ENCODE data around the gene YWHAG.

The YWHAG gene

GRCh38 chr7:76343931-76344321 lies 14.9 kb downstream of the YWHAG start:
- TF ChIP-seq NFIC (IDR thresholded peaks at IDR 0.05) = no peak

- TF ChIP-seq RAD21 (IDR thresholded peaks at IDR 0.05; ENCODE audit: low read depth) (no peak), TCF12 (IDR thresholded peaks at IDR 0.05; ENCODE audit: low read depth) (no peak), EP300 (IDR thresholded peaks at IDR 0.05; ENCODE audit: borderline replicate concordance) (no peak), NFIC (IDR thresholded peaks at IDR 0.05) (no peak), CREB1 (IDR thresholded peaks at IDR 0.05; ENCODE audit: low read depth) (no peak), FOXM1 (IDR thresholded peaks at IDR 0.05; ENCODE audit: borderline replicate concordance, low read depth) (no peak), ZBTB7A (IDR thresholded peaks at IDR 0.05; ENCODE audit: low read depth) (no peak), MAX (IDR thresholded peaks at IDR 0.05) (no peak), REST (IDR thresholded peaks at IDR 0.05; ENCODE audit: low read depth) (no peak), EGR1 (IDR thresholded peaks at IDR 0.05) (no peak)
These were observed 15.4 kb downstream of the YWHAG start for GRCh38 chr7:76343294-76343930.

- TF ChIP-seq EGR1 (IDR thresholded peaks at IDR 0.05) = no peak
- TF ChIP-seq YY1 (IDR thresholded peaks at IDR 0.05; ENCODE audit: low read depth) = no peak
- no peak for TF ChIP-seq EP300 (IDR thresholded peaks at IDR 0.05; ENCODE audit: borderline replicate concordance)
- TF ChIP-seq MAX (IDR thresholded peaks at IDR 0.05) = no peak
- TF ChIP-seq CREB1 (IDR thresholded peaks at IDR 0.05; ENCODE audit: low read depth) = no peak
- no peak for TF ChIP-seq TEAD4 (IDR thresholded peaks at IDR 0.05)
- no peak for TF ChIP-seq FOXM1 (IDR thresholded peaks at IDR 0.05; ENCODE audit: borderline replicate concordance, low read depth)
- TF ChIP-seq TAF1 (IDR thresholded peaks at IDR 0.05; ENCODE audit: low read depth) = no peak
- TF ChIP-seq REST (IDR thresholded peaks at IDR 0.05; ENCODE audit: low read depth) = no peak
- TF ChIP-seq NFIC (IDR thresholded peaks at IDR 0.05) = no peak
- no peak for TF ChIP-seq ZBTB7A (IDR thresholded peaks at IDR 0.05; ENCODE audit: low read depth)
- no peak for TF ChIP-seq CEBPB (IDR thresholded peaks at IDR 0.05)
- TF ChIP-seq RAD21 (IDR thresholded peaks at IDR 0.05; ENCODE audit: low read depth) = no peak
- no peak for TF ChIP-seq TCF12 (IDR thresholded peaks at IDR 0.05; ENCODE audit: low read depth)
- no peak for TF ChIP-seq USF1 (IDR thresholded peaks at IDR 0.05)
These were observed 16.6 kb downstream of the YWHAG start for GRCh38 chr7:76342222-76342621.

GRCh38 chr7:76340617-76341131 lies 18.1 kb downstream of the YWHAG start:
- no peak for TF ChIP-seq REST (IDR thresholded peaks at IDR 0.05; ENCODE audit: low read depth)
- no peak for TF ChIP-seq CEBPB (IDR thresholded peaks at IDR 0.05)

GRCh38 chr7:76338298-76339084 lies 20.3 kb downstream of the YWHAG start:
- TF ChIP-seq TEAD4 (IDR thresholded peaks at IDR 0.05) (no peak), FOXM1 (IDR thresholded peaks at IDR 0.05; ENCODE audit: borderline replicate concordance, low read depth) (no peak), REST (IDR thresholded peaks at IDR 0.05; ENCODE audit: low read depth) (no peak), MAX (IDR thresholded peaks at IDR 0.05) (no peak), TCF12 (IDR thresholded peaks at IDR 0.05; ENCODE audit: low read depth) (no peak), RAD21 (IDR thresholded peaks at IDR 0.05; ENCODE audit: low read depth) (no peak), EP300 (IDR thresholded peaks at IDR 0.05; ENCODE audit: borderline replicate concordance) (no peak), USF1 (IDR thresholded peaks at IDR 0.05) (no peak), CREB1 (IDR thresholded peaks at IDR 0.05; ENCODE audit: low read depth) (no peak), YY1 (IDR thresholded peaks at IDR 0.05; ENCODE audit: low read depth) (no peak), NFIC (IDR thresholded peaks at IDR 0.05) (no peak), CEBPB (IDR thresholded peaks at IDR 0.05) (no peak), EGR1 (IDR thresholded peaks at IDR 0.05) (no peak), ZBTB7A (IDR thresholded peaks at IDR 0.05; ENCODE audit: low read depth) (no peak)
